AG08396 (cell line): Measurements from ENCODE around the gene TEKT3.

Source experiments
- DNase-seq: peaks from one replicate; pipeline ENCODE4 v3.0.0; 2012; ENCODE audit warnings: low spot score, mixed read lengths

The TEKT3 gene

DNA sequence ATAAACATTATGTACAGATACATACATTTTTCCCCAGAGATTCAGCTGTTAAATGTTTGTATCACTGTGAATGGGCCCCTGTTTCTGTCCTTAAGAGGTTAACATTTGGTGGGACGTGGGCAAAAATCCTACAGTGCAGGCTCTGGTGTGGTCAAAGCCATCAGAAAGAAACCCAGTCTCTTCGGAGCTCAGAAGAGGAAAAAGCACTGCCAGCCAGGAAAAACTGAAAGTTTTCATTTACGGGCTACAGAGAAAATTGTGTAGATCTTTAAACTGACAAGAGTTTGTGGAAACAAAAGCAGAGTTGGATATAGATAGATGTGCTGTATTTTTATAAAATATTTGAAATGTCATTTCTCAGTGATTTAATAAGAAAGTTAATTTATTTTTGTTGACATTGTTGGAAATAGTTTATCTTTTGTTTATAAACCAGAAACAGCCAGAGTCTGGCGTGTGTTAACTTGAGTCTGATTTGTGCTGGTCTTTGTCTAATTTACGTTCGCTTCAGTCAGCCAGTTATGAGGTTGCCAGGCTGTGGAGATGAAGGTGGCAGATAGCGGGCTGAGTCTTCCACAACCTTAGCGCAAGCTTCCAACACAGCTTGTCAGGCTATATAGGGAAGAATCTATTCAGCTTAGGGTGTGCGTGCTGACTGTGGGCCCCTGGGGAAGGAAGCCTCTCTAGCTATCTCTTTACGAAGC is 9.5 kb upstream of the TEKT3 start:
- no peak for DNase-seq

DNA sequence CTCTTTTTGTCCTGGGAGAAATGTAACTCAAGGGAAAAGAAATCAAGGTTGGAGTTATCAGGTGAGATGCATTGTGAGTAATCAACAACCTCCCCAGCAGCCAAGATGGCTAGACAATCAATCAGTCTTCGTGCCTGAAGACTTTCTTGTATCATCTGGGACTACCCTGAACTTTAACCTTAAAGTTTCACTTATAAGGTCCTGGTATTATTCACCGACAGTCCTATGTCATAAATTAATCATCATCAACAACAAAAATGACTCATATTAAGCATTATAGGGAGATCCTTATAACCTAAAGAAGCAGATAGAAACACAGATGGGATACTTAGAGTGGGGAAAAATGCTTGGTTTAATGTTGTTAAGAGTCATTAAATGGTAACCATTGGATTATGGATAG is 7.7 kb upstream of the TEKT3 start:
- DNase-seq, result no peak

DNA sequence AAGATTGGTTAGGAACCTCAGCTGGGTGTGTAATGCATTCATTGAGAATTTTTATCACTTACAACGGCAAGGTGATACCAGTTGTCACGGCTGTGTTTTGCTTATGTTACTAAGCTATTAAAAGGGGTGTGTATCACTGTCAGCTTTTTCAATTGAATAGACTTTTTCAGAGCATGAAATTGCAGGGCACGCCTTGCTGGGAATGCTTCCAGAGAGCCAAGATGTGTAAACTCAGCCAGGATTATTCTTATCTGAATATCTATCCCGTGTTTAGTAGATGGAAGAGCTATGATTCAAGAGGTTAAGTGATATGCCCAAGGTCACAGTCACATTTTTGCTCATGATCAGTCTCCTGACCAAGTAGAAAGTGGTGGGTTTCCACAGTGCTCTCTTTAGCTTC is 6.6 kb upstream of the TEKT3 start:
- no peak for DNase-seq

DNA sequence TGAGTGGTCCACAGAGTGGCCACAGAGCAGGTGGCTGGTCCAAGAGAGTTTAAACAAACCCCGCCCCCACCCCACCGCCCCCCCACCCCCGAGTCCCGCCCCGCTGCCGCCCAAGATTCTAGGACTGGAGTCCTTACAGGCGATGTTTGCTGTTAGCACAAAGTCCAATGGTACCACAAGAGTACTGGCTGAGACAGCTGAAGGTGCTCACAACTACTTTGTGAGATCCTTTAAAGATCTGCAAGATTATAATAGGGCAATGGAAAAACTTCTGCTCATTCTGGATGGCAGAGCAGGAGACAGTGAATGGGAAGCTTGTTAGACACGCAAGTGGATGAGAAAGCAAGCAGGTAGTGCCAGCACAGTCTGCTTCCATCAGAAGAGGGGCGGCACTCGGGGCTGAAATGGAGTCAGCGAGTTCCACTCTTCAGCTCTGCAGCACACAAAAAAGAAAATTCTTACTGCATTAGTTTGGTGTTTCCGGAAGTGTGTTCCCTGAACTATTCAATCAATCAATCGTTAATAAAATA is 4.7 kb upstream of the TEKT3 start:
- no peak for DNase-seq

DNA sequence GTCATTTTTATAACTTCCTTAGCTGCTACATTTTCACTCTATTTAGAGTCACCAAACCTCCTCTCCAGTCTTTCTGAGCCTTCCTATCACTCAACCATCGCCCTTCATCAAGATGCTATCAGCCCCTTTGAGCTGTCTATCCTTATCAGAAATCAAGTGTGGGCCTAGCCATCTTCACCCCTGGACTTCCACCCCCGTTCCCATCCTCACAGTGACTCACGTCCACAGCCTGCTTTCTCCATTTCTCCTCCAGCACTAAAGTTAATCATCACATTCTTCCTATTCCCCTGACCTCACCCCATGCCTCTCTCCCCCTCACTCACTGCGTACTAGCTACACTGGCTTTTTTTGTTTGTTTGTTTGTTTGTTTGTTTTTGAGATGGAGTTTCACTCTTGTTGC is 2.4 kb upstream of the TEKT3 start:
- DNase-seq, result peak; percentile 70

- no peak for DNase-seq
Observed at GRCh38 chr17:15342460-15342859, 1.1 kb upstream of the TEKT3 start.

- DNase-seq, result no peak
Observed at GRCh38 chr17:15341966-15342365, 569 bp upstream of the TEKT3 start.

DNA sequence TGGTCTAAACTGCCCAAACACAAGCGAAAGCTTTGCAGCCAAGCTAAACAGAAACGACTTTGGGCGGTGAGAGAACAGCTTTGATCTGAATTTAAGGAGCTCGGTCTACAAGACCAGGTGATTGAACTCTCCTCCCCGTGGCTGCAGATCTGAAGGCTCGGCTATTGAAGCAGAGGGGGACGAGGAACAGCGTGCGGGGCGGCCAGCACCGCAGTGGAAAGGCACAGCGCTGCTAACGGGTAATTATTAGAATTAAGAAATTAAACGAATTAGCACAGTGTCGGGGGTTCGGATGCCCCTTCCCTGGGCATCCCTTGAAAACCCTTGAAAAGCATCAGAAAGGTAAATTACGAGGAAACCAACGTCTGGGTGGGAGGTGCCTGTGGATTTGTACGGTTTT is 431 bp downstream of the TEKT3 start:
- no peak for DNase-seq

DNA sequence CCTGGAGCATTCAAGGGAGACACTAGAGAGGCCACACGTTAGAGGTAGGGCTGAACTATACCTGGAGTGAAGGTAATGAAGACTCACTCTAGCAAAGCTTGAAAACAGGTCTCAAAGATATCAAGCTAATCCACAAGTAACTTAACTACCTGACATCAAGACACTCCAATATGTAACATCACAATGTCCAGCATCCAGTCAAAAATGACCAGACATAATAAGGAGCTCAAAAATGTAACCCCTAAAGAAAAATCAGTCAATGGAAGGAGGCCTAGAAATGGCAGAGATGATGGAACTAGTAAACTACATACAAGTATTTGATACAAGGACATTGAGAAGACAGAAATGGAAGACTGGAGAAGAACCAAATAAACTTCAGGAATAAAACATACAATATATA is 6.0 kb downstream of the TEKT3 start:
- DNase-seq, result no peak

GRCh38 chr17:15334266-15334665 is 7.1 kb downstream of the TEKT3 start:
- no peak for DNase-seq

- DNase-seq, result no peak
Observed at GRCh38 chr17:15332338-15332737, 9.1 kb downstream of the TEKT3 start.

GRCh38 chr17:15323131-15323530 is 18.3 kb downstream of the TEKT3 start:
- DNase-seq, result no peak

DNA sequence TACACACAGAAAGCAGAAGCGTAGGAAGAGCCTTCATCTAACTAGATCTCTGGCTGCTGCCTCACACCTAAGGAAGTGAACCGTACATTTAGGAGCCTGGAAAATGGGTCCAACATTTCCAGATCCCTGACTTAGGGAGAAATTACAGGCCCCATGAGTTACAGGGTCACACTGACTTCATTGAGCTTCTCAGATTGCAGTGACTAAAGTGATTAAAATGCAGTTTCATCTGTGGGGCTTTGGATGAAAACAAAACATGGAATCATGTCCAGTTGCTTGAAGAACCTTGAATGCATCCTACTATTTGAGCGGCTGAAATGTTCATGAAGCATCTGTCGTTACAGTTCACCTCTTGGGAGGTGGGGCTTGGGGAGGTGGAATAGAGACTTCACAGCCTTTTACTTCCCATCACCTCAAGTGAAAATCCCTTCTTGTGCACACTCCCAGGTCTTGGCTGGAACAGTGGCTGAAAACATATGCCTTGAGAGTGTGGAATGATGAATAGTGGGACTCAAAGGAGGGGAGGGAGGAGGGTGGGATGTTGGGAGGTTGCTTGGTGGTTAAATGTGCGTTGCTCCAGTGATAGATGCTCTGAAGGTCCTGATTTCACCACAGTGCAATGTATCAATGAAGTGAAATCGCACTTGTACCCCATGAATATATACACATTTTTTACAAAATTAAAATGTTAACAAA is 19.7 kb downstream of the TEKT3 start:
- peak; percentile 29 for DNase-seq

- no peak for DNase-seq
Observed at GRCh38 chr17:15319452-15320010, 21.9 kb downstream of the TEKT3 start.

- no peak for DNase-seq
Observed at GRCh38 chr17:15311996-15312395, 29.4 kb downstream of the TEKT3 start.

DNA sequence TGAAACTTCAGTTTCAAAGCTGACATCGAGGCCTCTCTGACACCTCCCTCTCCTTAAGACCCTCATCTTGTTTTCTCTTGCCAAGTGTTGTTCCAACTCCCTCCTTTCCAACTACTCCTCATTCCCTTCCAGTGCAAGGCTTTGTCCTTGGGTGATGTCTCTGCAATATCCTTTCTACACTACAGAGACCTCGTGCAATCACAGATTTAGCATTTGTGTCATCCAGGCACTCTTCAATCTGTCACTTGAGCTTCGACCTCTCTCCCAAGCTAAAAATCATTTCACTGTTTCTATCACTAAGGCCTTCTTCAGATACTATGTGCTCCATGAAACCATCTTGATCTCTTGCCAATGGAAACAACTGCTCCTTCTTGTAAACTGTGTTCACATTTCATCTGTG is 31.6 kb downstream of the TEKT3 start:
- DNase-seq, result no peak

GRCh38 chr17:15309236-15309635 is 32.2 kb downstream of the TEKT3 start:
- DNase-seq, result no peak

DNA sequence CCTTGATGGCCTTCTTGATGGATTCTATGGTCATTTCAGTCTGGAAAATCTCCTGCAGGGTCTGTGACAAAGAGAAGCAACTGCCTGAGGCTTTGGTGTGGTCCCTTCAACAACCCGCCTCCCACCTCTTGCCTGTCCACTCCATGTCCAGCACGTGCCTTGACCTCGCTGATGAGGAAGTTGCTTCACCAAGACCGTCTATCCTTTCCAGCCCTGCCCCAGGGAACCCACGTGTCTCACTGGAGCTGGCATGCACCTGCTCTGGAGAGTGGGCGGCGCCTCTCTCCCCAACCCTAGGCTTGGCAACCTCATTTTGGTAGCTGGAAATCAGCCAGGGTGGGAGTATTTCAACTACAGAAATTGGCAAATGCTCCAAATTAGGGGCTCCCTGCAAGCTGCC is 32.6 kb downstream of the TEKT3 start:
- DNase-seq, result no peak

- DNase-seq, result peak; percentile 36
Observed at GRCh38 chr17:15307710-15308111, 33.7 kb downstream of the TEKT3 start.

DNA sequence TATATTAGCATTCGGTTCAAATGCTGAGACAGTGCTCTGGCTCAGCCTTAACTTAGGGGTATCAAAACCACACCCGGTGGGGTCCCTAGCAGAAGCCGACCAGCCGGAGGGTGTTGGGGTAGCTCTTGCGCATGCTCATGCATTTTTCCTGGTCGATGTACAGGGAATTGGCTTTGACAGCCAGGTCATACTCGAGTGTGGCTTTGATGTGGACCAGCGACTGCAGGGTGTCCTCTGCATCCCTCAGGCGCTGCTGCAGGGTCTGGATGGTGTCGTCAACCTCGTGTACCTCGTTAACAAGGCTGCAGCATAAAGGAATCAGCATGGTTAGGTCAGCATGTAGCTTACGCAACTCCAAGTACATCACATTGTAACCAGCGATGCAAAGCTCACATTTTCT is 37.5 kb downstream of the TEKT3 start:
- DNase-seq, result no peak

DNA sequence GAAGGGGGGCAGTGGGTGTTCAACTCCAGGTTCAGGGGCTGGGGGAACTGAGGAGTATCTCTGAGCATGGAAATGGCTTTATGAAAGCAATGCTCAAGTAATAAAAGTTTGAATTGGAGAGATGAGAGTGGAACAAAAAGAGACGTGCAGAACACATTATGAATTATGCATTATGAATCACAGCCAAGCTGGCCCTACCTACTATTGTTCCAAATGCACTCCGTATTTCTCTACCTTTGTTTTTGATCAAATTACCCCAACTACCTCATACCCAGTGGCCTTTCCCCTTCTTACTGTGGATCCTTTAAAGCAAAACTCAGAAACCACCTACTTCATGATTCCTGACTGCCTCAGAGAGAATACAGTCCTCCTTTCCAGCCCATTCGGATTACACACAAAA is 38.1 kb downstream of the TEKT3 start:
- DNase-seq, result no peak

DNA sequence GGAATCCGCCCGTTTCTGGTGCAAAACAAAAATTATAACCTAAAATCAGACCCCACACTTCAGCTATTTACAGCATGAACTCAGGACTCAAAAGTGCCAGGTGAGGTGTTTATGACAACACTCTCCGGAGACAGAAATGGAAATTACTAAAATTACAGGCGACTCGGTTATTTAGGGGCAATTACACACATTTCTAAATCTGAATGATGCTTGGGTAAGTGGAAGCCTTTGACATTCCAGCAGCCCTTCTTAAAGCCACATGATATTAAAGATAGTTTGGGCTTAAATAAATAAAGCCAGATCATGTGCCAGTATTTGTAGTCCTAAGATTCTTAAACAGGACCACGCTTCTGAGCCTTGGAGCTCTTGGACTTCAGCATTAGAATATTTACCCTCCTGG is 39.6 kb downstream of the TEKT3 start:
- no peak for DNase-seq

DNA sequence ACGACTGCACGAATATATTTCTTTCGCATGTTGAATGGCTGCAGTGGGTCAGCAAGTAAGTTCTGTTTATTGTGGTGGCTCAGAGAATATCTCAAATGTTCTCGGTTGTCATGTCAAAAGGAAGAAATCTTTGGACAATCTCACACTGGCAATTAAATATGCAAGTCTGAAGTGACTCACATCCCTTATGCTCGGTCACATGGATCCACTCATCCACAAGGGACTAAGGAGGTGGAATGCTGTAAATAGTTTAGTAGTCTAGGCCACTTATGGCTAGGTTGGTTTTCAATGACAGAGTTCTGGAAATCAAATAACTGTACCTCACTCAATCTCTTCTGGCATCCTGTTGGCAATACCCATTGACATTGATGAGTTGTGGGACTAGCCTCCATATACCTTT is 43.2 kb downstream of the TEKT3 start:
- DNase-seq, result peak; percentile 30
